ENCODE results near the gene TNRC6C. TPM values are rescaled to one million over a fixed set of nuclear protein-coding genes. Genes with fewer than 3 reads are reported as not detected.

TNRC6C gene, protein sequence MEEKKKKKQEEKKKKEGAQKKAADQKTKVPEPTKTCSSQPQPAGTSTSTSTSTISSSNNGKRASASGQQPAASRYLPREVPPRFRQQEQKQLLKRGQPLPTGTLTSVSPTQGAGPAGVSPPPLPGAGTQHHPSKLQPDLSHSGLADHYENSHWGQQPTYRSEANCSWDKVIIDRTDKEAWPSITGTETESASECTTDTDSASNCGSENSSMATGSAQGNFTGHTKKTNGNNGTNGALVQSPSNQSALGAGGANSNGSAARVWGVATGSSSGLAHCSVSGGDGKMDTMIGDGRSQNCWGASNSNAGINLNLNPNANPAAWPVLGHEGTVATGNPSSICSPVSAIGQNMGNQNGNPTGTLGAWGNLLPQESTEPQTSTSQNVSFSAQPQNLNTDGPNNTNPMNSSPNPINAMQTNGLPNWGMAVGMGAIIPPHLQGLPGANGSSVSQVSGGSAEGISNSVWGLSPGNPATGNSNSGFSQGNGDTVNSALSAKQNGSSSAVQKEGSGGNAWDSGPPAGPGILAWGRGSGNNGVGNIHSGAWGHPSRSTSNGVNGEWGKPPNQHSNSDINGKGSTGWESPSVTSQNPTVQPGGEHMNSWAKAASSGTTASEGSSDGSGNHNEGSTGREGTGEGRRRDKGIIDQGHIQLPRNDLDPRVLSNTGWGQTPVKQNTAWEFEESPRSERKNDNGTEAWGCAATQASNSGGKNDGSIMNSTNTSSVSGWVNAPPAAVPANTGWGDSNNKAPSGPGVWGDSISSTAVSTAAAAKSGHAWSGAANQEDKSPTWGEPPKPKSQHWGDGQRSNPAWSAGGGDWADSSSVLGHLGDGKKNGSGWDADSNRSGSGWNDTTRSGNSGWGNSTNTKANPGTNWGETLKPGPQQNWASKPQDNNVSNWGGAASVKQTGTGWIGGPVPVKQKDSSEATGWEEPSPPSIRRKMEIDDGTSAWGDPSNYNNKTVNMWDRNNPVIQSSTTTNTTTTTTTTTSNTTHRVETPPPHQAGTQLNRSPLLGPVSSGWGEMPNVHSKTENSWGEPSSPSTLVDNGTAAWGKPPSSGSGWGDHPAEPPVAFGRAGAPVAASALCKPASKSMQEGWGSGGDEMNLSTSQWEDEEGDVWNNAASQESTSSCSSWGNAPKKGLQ (N-terminal part only)
- 2.3 and 2.7 TPM in 2 replicates for total RNA-seq

DNA sequence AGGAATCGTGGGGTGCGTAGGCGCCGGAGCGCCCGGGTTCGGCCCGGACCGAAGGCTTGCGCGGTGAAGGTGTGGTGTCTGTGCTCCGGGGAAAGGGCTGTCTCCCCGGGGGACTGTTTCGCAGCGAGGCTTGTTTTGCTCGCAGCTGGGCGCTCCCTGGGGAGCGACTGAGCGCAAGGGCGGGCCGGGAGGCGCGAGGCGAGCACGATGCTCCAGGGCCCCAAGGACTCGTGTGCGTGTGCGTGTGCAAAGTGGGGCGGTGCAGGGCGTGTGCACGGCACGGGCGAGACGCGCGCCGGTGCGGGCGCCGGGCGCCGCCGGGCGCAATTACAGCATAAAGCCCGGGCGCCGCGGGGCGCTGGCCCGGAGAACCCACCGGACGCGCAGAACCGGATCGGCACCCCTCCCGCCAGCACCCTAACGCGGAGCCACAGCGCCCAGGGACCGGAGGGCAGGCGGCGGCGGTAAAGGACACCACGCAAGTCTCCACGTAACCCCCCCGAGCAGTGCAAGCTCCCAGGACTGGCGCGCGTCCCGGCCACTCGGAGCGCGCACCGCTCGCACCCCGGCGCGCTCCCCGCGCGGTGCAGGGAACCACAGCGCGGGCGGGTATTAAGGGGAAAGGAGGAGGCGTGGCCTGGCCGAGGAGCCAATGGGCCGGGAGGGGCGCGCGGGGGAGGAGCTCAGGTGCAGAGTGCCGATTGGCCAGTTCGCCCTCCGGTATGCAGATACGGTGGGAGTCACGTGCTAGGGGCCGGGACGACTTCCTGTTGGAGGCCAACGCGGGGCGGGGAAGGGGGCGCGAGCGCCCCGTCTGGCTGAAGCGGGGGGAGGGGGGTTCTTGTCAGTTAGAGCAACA, at the start of gene TNRC6C:
Gene TNRC6C (plus strand): TSS at position 847 of the 859 bp plus-strand sequence. CDS start 45,504 bp downstream, outside the sequence.

DNA sequence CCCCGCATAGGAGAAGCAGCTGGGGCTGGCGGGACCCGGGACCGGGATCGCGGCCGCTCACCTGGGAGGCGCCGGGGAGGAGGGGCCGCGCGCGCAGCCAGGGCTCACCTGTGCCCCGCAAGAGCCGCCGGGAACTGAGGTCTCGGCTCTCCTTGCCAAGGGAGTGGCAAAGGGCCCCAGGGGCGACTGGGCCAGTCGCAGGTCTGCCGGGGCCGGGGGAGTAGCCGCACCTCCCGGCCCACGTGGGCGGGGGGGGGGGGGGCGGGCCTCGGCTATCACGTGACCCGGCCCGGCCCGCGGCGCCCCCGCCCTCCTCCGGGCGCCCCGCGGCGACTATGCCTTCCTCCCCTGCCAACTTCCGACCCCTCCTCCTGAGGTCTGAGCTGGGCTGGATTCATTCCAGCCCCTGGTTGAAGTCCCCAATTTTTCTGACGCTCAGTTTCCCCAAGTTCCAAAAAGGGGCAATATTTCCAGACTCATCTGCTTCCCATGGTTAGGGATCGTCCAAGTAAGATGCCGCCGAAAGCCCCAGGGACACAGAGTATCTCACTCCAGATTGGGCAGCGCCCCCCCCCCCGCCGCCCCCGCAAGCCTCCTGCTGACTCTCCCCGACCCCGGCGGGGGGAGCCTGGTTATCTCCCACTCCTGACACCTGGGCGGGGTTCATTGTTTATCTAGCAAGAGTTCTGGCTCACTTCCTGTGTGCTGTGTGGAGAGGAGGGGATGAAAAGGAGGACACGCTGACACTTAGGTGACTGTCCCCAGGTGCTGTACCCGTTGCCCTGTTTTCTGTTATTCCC, 170.2 kb downstream of the TNRC6C start, which contains the start of gene TMC6:
Gene TMC6 (minus strand): TSS at position 205 of the 800 bp plus-strand sequence. CDS start 1,923 bp downstream, outside the sequence.

DNA sequence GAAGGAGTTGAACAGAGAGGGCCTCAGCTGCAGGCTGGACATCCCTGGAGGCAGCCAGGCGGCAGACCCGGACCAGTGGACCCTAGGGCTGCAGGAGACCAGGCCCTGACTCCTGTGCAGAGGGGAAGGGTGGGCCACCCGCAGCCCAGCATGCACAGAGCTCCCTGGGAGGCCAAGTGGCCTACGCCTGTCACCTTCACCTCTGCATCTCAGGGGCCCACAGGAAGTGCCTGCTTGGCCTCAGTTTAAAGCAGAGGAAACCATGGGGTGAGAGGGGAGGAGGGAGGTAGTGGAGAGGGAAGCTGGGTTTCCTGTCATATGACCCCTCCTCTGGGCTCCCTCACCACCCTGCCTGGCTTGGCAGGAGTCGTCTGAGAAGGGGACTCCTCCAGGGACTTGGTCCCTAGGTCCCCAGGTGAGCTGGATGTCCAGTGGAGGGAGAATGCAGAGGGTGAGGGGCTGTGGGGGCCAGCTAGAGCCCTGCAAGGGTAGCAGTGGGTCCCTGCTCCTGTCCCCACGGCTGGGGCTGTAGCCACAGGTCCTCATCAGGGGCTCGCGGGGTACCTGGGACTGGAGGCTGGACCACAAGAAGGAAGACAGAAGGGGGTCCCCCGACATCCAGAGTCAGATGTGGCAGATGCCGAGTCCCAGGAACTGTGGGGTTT, 172.1 kb downstream of the TNRC6C start, which contains the start of gene TMC8:
Gene TMC8 (plus strand): TSS at position 335 of the 665 bp plus-strand sequence. CDS start 818 bp downstream, outside the sequence.

Other genes with a start within 250 kb of the TNRC6C start
- 12.2 and 43.7 TPM in 2 replicates for gene TMC6, start 170.1 kb downstream of the TNRC6C start, total RNA-seq
- gene TMC8, start 172.1 kb downstream of the TNRC6C start, total RNA-seq: not detected in 2 replicates
- gene C17orf99, start 187.7 kb downstream of the TNRC6C start, total RNA-seq: not detected in 2 replicates
- gene SYNGR2, start 209.9 kb downstream of the TNRC6C start, total RNA-seq: 7.8 and 21.1 TPM in 2 replicates
- gene TK1, start 228.3 kb downstream of the TNRC6C start, total RNA-seq: 46.7 and 50.5 TPM in 2 replicates
- gene AFMID, start 228.7 kb downstream of the TNRC6C start, total RNA-seq: 59.2 and 80.5 TPM in 2 replicates

Data from cardiac atrium fibroblast (primary cell).